NCI-H2196 treated with DMSO at 0.1 percent for 48 hours (cell line): ENCODE data around the gene CPAMD8.
"Not testable (repeated sequence)": the region's sequence is repeated elsewhere in the genome, so short reads cannot be mapped to it uniquely, and the experiment has no call there.

Experiments used
- DNase-seq: peaks from one replicate; lab custom pipeline; 2025; ENCODE audit not compliant: unreplicated experiment; lab: John Stamatoyannopoulos, UW

Gene CPAMD8

GRCh38 chr19:16877581-16877980 lies 149.0 kb downstream of the CPAMD8 start:
- no peak for DNase-seq

GRCh38 chr19:16876904-16877361 lies 149.7 kb downstream of the CPAMD8 start:
- DNase-seq = no peak

- no peak for DNase-seq
Measured at GRCh38 chr19:16875584-16876555, 150.7 kb downstream of the CPAMD8 start.

- DNase-seq = not testable (repeated sequence)
Measured at GRCh38 chr19:16874978-16875299, 151.7 kb downstream of the CPAMD8 start.

- no peak for DNase-seq
Measured at GRCh38 chr19:16874250-16874977, 152.2 kb downstream of the CPAMD8 start.

DNA sequence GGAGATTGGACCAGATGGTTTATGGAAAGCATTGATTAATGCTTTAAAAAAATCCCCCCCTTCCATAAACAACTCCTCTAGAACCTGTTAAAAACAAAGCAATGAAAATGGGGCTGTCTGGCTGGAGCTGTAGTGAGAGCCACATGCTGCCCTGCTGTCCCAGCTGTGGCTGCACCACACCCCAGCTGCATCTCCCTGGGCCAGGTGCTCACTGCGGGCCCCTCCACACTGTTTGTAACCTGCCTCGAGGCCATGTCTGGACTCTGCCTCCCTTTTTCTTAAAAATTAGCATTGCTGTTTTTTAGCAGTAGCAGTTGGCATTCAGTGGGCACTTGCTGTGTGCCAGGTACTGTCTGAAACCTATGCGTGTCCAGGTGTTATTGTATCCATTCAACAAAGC lies 153.0 kb downstream of the CPAMD8 start:
- no peak for DNase-seq

- no peak for DNase-seq
Measured at GRCh38 chr19:16872728-16873127, 153.9 kb downstream of the CPAMD8 start.

DNA sequence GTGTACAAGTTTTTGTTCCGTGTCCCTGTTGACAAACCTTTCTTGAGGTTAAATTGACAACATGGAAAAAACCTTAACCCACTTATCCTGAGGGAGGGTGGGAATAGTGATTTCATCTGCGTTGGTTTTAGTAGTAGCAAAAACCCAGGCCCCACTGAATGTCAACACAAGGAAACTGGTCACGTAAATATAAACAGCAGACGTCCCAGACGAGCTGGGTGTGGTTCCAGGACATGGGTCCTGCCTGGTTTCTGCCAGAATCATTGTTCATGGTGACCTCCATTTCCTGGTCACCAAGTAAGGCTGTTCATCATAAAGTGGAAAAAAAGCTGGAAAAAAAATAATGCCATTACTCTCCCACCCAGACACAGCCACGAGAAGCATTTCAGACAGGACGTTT lies 154.7 kb downstream of the CPAMD8 start:
- no peak for DNase-seq

- no peak for DNase-seq
Measured at GRCh38 chr19:16869331-16869972, 157.2 kb downstream of the CPAMD8 start.

DNA sequence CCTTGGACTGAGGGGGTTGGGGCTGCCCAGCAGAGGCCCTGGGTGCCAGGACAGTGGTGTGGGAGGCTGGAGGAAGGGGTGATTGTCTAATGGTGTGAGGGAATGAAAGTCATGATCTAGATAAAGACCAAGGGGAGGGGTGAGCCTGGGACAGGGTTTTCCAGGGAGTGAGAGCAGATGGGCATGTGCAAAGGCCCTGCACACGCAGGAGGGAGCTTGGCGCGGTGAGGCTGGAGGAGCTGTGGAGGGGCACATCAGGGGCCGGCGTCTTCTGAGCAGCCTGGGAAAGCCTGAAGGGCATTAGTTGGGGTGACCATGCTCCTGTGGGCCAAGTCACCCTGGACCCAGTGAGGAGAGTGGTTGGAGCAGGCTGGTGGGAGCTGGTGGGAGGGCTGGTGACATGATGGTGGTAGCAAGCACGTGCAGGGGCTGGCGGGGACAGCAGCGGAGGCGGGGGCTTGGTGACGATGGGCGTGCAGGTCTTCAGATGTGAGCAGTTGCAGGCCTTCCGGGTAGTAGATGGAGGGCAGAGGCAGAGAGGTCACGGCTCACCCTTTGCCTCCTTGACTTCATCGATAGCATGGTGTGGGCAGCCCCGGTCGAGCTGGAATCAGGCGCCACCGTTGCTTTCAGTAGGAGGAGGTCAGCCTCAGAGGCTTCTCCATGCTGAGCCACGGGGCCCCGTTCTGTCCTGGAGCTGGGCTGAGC lies 158.0 kb downstream of the CPAMD8 start:
- DNase-seq = no peak

DNA sequence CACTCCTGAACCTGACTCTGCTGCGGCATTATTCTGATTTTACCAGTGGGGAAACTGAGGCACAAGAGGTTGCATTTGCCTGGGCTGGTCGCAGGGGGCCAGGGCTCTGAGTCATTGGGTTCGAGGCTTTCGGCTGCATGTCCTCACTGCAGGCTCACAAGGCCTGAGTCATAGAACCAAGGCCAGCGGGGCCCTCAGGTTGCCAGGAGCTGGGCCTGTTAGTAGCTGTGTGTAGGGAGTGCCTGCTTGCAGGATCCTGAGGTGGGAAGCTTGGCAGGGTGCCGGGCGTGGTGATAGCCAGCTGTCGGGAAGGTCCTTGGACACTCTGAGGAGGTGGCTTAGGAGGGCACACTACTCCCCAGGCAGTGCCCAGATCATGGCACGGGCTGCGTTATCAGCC lies 159.4 kb downstream of the CPAMD8 start:
- DNase-seq = no peak

DNA sequence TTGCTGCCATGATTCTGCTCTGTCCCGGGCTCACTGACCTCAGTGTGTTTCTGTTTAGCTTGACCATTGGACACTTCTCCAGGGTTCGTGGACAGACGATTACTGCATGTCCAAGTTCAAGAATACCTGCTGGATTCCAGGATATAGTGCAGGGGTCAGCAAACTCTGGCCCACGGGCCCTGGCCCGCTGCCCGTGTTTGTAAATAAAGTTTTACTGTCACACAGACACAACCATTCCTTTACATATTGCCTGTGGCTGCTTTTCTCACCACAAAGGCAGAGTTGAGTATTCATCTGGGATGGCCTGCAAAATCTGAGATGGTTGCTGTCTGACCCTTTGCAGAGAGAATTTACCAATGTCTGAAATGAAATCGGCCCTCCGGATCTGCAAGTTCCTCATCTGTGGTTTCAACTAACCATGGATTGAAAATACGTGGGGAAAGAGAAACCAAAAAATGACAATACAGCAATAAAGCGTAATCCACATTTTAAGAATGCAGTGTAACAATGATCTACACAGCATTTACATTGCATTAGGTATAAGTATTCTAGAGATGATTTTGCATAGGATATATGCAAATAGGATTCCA lies 163.7 kb downstream of the CPAMD8 start:
- DNase-seq = no peak

- DNase-seq = no peak
Measured at GRCh38 chr19:16861834-16862233, 164.8 kb downstream of the CPAMD8 start.

- no peak for DNase-seq
Measured at GRCh38 chr19:16861011-16861410, 165.6 kb downstream of the CPAMD8 start.

GRCh38 chr19:16860118-16860517 lies 166.5 kb downstream of the CPAMD8 start:
- no peak for DNase-seq

GRCh38 chr19:16859626-16860025 lies 167.0 kb downstream of the CPAMD8 start:
- no peak for DNase-seq

GRCh38 chr19:16856091-16856490 lies 170.5 kb downstream of the CPAMD8 start:
- no peak for DNase-seq

- no peak for DNase-seq
Measured at GRCh38 chr19:16853066-16853465, 173.5 kb downstream of the CPAMD8 start.

GRCh38 chr19:16851031-16851712 lies 175.4 kb downstream of the CPAMD8 start:
- no peak for DNase-seq

GRCh38 chr19:16850133-16850532 lies 176.5 kb downstream of the CPAMD8 start:
- no peak for DNase-seq
